ENCODE data around the gene ATP7A. TPM values are rescaled to one million over a fixed set of nuclear protein-coding genes. Genes with fewer than 3 reads are reported as not detected.
A peak's percentile ranks its signal among the peaks of the same experiment; 100 is the strongest.

ATP7A gene
- total RNA-seq, 1 donor from 2014 or later = 12.1 TPM

GRCh38 chrX:77945910-77946545, 35.5 kb downstream of the ATP7A start:
- Mint-ChIP-seq H3K36me3 (ENCODE audit: low read depth) (no peaks in the 10 kb centered on the region), H3K4me1 (ENCODE audit: low read depth) (no peaks in the 10 kb centered on the region)
- no peak for TF ChIP-seq CTCF (IDR thresholded peaks at IDR 0.05)

GRCh38 chrX:77946571-77946970, 36.1 kb downstream of the ATP7A start:
- H3K4me3 Mint-ChIP-seq (ENCODE audit: unreplicated experiment) = no peak overlapping the region

More at GRCh38 chrX:77945910-77946545, 35.5 kb downstream of the ATP7A start:
- no peaks in the 10 kb centered on the region for H3K27me3 Mint-ChIP-seq (ENCODE audit: low read depth)
- no peak for DNase-seq (ENCODE audit: low spot score)
- no peak overlapping the region for H3K27ac Mint-ChIP-seq (ENCODE audit: unreplicated experiment)
- H3K4me3 Mint-ChIP-seq (ENCODE audit: unreplicated experiment) = no peak overlapping the region
- peaks cover 2% of the 10 kb centered on the region for H3K9me3 Mint-ChIP-seq (ENCODE audit: low read depth)

GRCh38 chrX:77949840-77950239, 39.3 kb downstream of the ATP7A start:
- no peak overlapping the region for H3K4me3 Mint-ChIP-seq (ENCODE audit: unreplicated experiment)
- H3K4me1 Mint-ChIP-seq (ENCODE audit: low read depth) = peaks cover 11% of the 10 kb centered on the region
- H3K27ac Mint-ChIP-seq (ENCODE audit: unreplicated experiment) = no peak overlapping the region
- no peaks in the 10 kb centered on the region for H3K27me3 Mint-ChIP-seq (ENCODE audit: low read depth)
- peaks cover 2% of the 10 kb centered on the region for H3K9me3 Mint-ChIP-seq (ENCODE audit: low read depth)
- TF ChIP-seq CTCF (IDR thresholded peaks at IDR 0.05) = no peak
- no peaks in the 10 kb centered on the region for H3K36me3 Mint-ChIP-seq (ENCODE audit: low read depth)
- no peak for DNase-seq (ENCODE audit: low spot score)

More at GRCh38 chrX:77946571-77946970, 36.1 kb downstream of the ATP7A start:
- peaks cover 2% of the 10 kb centered on the region for H3K9me3 Mint-ChIP-seq (ENCODE audit: low read depth)
- H3K27ac Mint-ChIP-seq (ENCODE audit: unreplicated experiment) = no peak overlapping the region
- no peak for DNase-seq (ENCODE audit: low spot score)
- no peaks in the 10 kb centered on the region for H3K27me3 Mint-ChIP-seq (ENCODE audit: low read depth)
- TF ChIP-seq CTCF (IDR thresholded peaks at IDR 0.05) = peak; percentile 45
- no peaks in the 10 kb centered on the region for H3K36me3 Mint-ChIP-seq (ENCODE audit: low read depth)
- H3K4me1 Mint-ChIP-seq (ENCODE audit: low read depth) = no peaks in the 10 kb centered on the region

- TF ChIP-seq CTCF (IDR thresholded peaks at IDR 0.05) = no peak
- Mint-ChIP-seq H3K9me3 (ENCODE audit: low read depth) (peaks cover 3% of the 10 kb centered on the region), H3K27ac (ENCODE audit: unreplicated experiment) (no peak overlapping the region), H3K4me1 (ENCODE audit: low read depth) (peaks cover 11% of the 10 kb centered on the region), H3K4me3 (ENCODE audit: unreplicated experiment) (no peak overlapping the region), H3K36me3 (ENCODE audit: low read depth) (no peaks in the 10 kb centered on the region), H3K27me3 (ENCODE audit: low read depth) (no peaks in the 10 kb centered on the region)
- DNase-seq (ENCODE audit: low spot score) = no peak
Measured at GRCh38 chrX:77952173-77952572, 41.7 kb downstream of the ATP7A start.

- Mint-ChIP-seq H3K9me3 (ENCODE audit: low read depth) (peaks cover 12% of the 10 kb centered on the region), H3K27me3 (ENCODE audit: low read depth) (no peaks in the 10 kb centered on the region), H3K4me1 (ENCODE audit: low read depth) (peaks cover 11% of the 10 kb centered on the region), H3K27ac (ENCODE audit: unreplicated experiment) (peak overlapping the region; percentile 19), H3K36me3 (ENCODE audit: low read depth) (no peaks in the 10 kb centered on the region), H3K4me3 (ENCODE audit: unreplicated experiment) (no peak overlapping the region)
- DNase-seq (ENCODE audit: low spot score) = no peak
- TF ChIP-seq CTCF (IDR thresholded peaks at IDR 0.05) = no peak
Measured at GRCh38 chrX:77953302-77953701, 42.8 kb downstream of the ATP7A start.

Data from chondrocyte (in vitro differentiated cells).